ENCODE data around the gene ENG.

The ENG gene

GRCh38 chr9:127815512-127816361, 38.7 kb downstream of the ENG start:
- no peak for DNase-seq (ENCODE audit: low read depth in 2 of 2, low spot score in 1 of 2)

- no peak for DNase-seq (ENCODE audit: low read depth in 2 of 2, low spot score in 1 of 2)
Observed at GRCh38 chr9:127814619-127815511, 39.6 kb downstream of the ENG start.

GRCh38 chr9:127813686-127814226, 40.7 kb downstream of the ENG start:
- DNase-seq (ENCODE audit: low read depth in 2 of 2, low spot score in 1 of 2) = no peak

- DNase-seq (ENCODE audit: low read depth in 2 of 2, low spot score in 1 of 2) = no peak
Observed at GRCh38 chr9:127812936-127813675, 41.4 kb downstream of the ENG start.

GRCh38 chr9:127812011-127812410, 42.4 kb downstream of the ENG start:
- no peak for DNase-seq (ENCODE audit: low read depth in 2 of 2, low spot score in 1 of 2)

- no peak for DNase-seq (ENCODE audit: low read depth in 2 of 2, low spot score in 1 of 2)
Observed at GRCh38 chr9:127810378-127811187, 43.9 kb downstream of the ENG start.

- no peak for DNase-seq (ENCODE audit: low read depth in 2 of 2, low spot score in 1 of 2)
Observed at GRCh38 chr9:127809540-127810377, 44.7 kb downstream of the ENG start.

- DNase-seq (ENCODE audit: low read depth in 2 of 2, low spot score in 1 of 2) = no peak
Observed at GRCh38 chr9:127809002-127809539, 45.4 kb downstream of the ENG start.

GRCh38 chr9:127808347-127809001, 46.0 kb downstream of the ENG start:
- DNase-seq (ENCODE audit: low read depth in 2 of 2, low spot score in 1 of 2) = no peak

- DNase-seq (ENCODE audit: low read depth in 2 of 2, low spot score in 1 of 2) = no peak
Observed at GRCh38 chr9:127806871-127807270, 47.6 kb downstream of the ENG start.

- no peak for DNase-seq (ENCODE audit: low read depth in 2 of 2, low spot score in 1 of 2)
Observed at GRCh38 chr9:127805620-127806019, 48.8 kb downstream of the ENG start.

- DNase-seq (ENCODE audit: low read depth in 2 of 2, low spot score in 1 of 2) = no peak
Observed at GRCh38 chr9:127803507-127804352, 50.7 kb downstream of the ENG start.

GRCh38 chr9:127802576-127803443, 51.6 kb downstream of the ENG start, which contains the start of gene FPGS:
Gene FPGS, plus strand, starts transcription at chr9:127802882. Its CDS starts 43 bp downstream, at chr9:127802925.
- peak; percentile 61 to 63 for DNase-seq (ENCODE audit: low read depth in 2 of 2, low spot score in 1 of 2)

GRCh38 chr9:127801955-127802575, 52.4 kb downstream of the ENG start:
- no peak for DNase-seq (ENCODE audit: low read depth in 2 of 2, low spot score in 1 of 2)

- DNase-seq (ENCODE audit: low read depth in 2 of 2, low spot score in 1 of 2) = no peak
Observed at GRCh38 chr9:127796852-127797370, 57.5 kb downstream of the ENG start.

All from stimulated activated CD8-positive, alpha-beta memory T cell treated with anti-CD3 and anti-CD28 coated beads, Interleukin-4, amount 100 ng/mL, for 1 hour (primary cell).